Stimulated activated CD8-positive, alpha-beta memory T cell treated with anti-CD3 and anti-CD28 coated beads, Interleukin-15, amount 100 ng/mL, for 48 hours (primary cell): ENCODE results near the gene TM9SF4.

Experiments used
- DNase-seq, 2 donors: peaks; one replicate each; pipeline ENCODE4 v3.0.0-alpha.2; 2020; ENCODE audit warnings: low read depth in 2 of 2

Gene TM9SF4, protein sequence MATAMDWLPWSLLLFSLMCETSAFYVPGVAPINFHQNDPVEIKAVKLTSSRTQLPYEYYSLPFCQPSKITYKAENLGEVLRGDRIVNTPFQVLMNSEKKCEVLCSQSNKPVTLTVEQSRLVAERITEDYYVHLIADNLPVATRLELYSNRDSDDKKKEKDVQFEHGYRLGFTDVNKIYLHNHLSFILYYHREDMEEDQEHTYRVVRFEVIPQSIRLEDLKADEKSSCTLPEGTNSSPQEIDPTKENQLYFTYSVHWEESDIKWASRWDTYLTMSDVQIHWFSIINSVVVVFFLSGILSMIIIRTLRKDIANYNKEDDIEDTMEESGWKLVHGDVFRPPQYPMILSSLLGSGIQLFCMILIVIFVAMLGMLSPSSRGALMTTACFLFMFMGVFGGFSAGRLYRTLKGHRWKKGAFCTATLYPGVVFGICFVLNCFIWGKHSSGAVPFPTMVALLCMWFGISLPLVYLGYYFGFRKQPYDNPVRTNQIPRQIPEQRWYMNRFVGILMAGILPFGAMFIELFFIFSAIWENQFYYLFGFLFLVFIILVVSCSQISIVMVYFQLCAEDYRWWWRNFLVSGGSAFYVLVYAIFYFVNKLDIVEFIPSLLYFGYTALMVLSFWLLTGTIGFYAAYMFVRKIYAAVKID

DNA sequence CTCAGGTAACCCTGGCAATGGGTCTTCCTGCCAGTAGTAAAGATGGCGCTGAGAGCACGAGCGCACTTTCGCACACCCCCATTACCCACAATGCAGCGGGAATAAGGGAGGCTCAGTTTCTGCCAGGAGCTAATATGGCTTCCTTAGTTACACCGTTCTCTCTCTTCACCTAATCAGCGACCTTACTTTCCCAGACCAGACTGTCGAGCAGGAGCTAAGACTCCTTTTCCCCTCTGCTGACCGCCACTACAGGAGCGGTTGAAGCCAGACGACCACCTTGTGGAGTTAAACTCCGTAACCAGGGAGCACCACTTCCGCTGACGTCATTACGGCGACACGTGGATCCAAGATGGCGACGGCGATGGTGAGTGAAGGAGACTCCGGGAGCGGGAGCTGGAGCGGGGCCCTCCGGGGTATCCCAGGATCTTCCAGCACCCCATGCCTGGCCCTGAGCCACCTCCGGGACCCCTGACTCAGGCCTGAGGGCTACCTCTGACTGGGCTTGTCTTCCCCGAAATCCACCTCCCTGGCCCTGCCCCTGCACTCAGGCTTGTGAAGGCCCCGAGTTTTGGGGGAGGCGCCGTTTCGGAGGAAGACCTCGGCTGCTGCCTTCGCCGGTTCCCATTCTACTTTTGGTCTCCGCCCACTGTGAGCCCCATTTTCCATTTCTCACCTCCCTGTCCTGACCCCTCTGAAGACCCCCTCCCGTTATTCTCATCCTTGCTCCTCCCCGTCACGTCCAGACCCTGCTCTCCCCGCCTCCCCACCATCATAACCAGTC lies at the start of gene TM9SF4:
TM9SF4 (plus strand) TSS at position 323 of the 781 bp plus-strand sequence; CDS start at position 350, 27 bp downstream.
- peak; percentile 77 to 78 for DNase-seq

DNA sequence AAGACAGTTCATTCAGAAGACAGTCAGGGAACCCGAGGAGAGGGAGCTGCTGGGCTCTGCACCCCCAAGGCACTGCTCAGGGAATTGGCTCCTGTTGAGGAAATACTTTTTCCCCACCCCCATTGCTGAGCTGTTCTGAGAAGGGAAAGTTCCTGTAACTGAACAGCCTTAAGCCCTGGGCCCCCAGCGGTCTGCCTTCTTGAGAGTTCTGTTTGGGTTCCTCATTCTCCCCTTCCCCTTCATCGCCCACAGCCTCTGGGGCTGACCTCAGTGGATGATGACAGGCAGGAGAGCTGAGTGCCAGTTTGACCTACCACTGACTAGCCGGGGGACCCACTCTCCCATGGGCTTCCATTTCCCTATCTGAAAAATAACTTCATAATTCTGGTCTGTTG lies 46.7 kb upstream of the TM9SF4 start:
- no peak for DNase-seq

DNA sequence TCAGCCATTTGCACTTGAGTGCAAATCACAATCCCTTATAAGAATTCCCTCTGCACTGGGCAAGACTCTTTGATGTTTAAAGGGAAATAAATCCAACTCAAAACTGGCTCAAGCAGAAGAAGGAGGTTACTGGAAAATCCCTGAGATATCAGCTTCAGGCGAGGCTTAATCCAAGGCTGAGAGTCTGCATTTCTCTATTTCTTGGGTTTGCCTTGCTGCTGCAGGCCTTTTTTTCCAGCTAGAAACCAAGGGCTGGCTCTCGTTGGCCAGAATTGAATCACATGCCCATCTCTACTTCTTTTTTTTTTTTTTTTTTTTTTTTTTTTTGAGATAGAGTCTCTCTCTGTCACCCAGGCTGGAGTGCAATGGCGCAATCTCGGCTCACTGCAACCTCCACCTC lies 45.8 kb upstream of the TM9SF4 start:
- no peak for DNase-seq

- DNase-seq, result no peak
Measured at GRCh38 chr20:32064667-32065066, 44.8 kb upstream of the TM9SF4 start.

DNA sequence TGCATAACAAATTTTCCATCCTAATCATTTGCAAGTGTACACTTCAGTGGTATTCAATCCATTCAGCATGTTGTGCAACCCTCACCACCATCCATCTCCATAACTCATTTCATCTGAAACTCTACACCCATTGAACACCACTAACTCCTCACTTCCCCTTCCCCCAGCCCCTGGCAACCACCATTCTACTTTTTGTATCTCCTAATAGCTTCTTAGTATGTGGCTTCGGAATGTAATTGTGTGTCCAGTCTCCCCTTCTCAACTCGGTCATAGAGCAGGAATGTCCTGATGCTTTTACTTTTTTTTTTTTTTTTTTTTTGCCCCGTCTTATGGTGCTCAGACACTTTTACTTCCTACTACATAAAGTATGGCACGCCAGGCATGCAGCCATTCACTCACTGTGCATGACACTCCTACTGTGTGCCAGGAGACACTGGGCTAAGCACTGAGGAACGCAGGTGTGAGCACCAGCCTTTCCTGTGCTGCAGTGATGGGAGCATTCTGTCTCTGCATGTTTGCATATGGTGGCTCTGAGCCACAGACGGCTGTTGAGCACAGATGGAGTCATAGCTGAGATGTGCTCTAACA lies 42.2 kb upstream of the TM9SF4 start:
- no peak for DNase-seq

GRCh38 chr20:32068174-32068573 lies 41.3 kb upstream of the TM9SF4 start:
- no peak for DNase-seq

- DNase-seq, result no peak
Measured at GRCh38 chr20:32069711-32070110, 39.8 kb upstream of the TM9SF4 start.

- no peak for DNase-seq
Measured at GRCh38 chr20:32070282-32070681, 39.2 kb upstream of the TM9SF4 start.

DNA sequence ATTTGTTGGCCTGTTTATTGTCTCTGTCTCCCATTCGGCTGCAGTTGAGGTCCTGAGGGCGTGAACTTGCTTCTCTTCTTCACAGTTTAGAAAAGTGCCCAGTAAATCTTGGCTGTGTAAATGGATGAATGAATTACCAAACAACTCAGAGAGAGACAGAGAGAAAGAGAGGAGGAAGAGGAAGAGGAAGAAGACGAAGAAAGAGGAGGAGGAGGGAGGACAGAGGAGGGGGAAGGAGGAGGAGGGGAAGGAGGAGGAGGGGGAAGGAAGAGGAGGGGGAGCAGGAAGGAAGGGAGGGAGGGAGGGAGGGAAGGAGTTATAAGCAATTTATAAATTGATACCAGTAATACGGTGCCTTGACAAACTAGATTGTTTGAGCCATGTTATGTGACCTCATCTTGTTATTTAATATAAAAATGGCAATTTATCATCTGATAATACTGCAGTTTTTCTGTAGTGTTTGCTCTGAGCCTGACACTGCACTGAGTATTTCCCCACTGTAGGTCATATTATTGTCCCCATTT lies 38.8 kb upstream of the TM9SF4 start:
- DNase-seq, result no peak

DNA sequence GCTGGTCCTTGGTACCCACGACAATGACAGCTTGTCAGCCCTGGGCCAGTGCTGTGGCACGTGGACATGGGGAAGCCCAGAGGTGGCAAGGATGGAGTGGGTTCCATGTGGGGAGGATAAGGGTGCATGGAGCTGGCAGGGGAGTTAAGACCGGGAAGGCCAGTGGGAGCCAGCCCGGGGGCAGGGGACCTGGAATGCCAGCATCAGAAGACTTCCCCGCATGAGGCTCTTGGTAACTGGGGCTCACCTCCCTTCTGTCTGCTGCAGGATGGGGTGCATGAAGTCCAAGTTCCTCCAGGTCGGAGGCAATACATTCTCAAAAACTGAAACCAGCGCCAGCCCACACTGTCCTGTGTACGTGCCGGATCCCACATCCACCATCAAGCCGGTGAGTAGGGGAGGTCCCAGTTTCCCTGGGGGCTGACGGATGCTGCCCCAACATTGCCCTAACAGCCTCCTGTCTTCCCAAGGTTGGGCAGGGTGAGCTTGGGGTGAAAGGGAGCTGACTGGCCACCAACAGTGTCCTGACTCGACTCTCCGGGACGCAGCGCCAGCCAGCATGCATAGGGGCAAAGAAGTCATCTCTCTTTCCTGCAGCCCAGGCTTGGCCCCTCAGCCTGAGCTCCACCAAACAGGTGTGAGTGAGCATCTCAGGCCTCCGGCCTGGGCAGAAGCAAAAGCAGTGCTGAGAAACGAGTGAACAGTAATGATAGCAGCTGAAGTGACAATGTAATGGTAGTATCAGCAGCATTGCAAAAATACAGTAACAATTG lies 37.9 kb upstream of the TM9SF4 start:
- no peak for DNase-seq

- DNase-seq, result no peak
Measured at GRCh38 chr20:32072168-32072750, 37.3 kb upstream of the TM9SF4 start.

GRCh38 chr20:32075534-32075933 lies 34.0 kb upstream of the TM9SF4 start:
- DNase-seq, result no peak

DNA sequence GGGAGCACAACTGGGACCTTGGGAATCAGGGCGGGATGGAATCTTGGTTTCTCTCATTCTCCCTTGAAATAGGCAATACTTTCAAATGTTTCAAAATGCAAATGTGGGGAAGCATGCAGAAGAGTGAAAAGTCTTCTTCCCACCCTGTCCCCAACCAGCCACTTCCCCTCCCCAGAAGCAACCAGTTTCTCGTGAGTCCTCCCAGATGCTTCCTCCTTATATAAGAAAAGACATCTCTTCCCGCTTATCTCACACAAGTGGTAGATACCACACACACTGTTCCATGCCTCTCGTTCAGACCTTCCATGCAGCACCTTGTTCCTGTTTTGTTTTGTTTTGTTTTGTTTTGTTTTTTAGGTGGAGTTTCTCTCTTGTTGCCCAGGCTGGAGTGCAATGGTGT lies 32.3 kb upstream of the TM9SF4 start:
- no peak for DNase-seq

DNA sequence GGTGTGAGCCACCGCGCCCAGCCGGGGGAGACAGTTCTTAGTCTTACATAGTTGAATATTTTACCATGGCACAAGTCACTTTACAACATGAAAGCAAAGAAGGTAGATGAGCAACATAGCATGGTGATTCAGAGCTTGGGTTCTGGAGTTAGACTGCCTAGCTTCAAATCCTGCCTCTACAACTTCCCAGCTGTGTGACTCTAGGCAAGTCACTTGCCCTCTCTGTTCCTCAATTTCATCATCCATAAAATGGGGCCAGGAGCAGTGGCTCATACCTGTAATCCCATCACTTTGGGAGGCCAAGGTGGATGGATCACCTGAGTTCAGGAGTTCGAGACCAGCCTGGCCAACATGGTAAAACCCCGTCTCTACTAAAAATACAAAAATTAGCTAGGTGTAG lies 31.2 kb upstream of the TM9SF4 start:
- DNase-seq, result no peak

DNA sequence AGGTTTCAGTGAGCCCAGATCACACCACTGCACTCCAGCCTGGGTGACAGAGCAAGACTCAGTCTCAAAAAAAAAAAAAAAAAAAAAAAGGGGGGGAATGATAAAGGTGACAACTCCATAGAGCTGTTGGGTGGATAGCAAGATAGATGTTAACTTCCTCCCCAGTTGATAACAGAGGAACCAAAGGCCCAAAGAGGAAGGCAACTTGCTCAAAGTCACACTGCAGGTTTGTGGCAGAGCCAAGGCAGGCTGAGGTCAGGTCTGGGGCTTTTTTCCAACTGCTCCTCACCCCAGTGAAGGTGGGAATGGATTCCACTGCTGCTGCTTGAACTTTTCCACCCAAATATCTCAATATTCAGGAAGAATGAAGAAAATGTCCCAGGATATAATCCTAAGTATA lies 30.7 kb upstream of the TM9SF4 start:
- no peak for DNase-seq

DNA sequence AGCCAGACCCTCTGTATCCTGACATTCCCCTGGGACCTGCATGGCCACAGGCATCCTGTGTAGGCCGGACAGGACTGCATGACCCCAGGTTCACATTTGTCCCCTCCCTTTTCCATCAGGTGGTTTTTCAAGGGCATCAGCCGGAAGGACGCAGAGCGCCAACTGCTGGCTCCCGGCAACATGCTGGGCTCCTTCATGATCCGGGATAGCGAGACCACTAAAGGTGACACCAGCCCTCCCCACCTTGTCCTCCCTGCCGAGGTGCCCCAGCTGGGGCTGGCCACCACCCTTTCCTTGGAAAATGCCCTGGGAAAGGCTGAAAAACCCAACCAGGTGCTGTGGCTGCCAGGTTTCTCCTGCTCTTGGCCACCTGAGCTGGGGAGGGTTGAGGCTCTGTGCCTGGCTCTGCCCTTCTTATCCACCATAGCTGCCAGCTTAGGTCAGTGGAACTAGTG lies 29.8 kb upstream of the TM9SF4 start:
- DNase-seq, result no peak

GRCh38 chr20:32080783-32081182 lies 28.7 kb upstream of the TM9SF4 start:
- DNase-seq, result no peak

- DNase-seq, result no peak
Measured at GRCh38 chr20:32083469-32083868, 26.0 kb upstream of the TM9SF4 start.

GRCh38 chr20:32087070-32087469 lies 22.4 kb upstream of the TM9SF4 start:
- DNase-seq, result no peak

DNA sequence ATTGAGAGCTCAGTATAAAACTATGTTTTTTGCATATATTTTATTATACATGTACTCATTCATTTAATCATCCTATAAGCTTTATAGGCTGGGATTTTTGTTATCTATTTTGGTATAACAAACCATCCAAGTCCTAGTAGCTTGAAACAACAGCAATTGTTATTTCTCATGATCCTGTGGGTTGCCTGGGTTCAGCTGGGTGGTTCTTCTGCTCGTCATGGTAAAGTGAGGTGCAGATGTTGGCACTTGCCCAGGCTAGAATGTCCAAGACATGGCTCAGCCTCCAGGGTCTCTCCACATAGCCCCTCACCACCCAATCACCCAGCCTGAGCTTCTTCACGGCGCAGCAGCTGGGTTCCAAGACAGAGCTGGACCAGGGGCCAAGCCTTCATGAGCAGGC lies 20.8 kb upstream of the TM9SF4 start:
- DNase-seq, result no peak
